ENCODE data around the gene LCOR.
A peak's percentile ranks its signal among the peaks of the same experiment; 100 is the strongest.

Gene LCOR

GRCh38 chr10:96890172-96890513 lies 58.0 kb downstream of the LCOR start:
- DNase-seq (ENCODE audit: low spot score): no peak

- no peak for DNase-seq (ENCODE audit: low spot score)
These were observed 58.5 kb downstream of the LCOR start for GRCh38 chr10:96890580-96890979.

GRCh38 chr10:96891840-96892239 lies 59.7 kb downstream of the LCOR start:
- DNase-seq (ENCODE audit: low spot score): no peak

- no peak for DNase-seq (ENCODE audit: low spot score)
These were observed 63.7 kb downstream of the LCOR start for GRCh38 chr10:96895662-96896424.

GRCh38 chr10:96896884-96897589 lies 64.9 kb downstream of the LCOR start:
- DNase-seq (ENCODE audit: low spot score): no peak

- DNase-seq (ENCODE audit: low spot score): no peak
These were observed 70.0 kb downstream of the LCOR start for GRCh38 chr10:96902117-96902516.

- DNase-seq (ENCODE audit: low spot score): no peak
These were observed 70.7 kb downstream of the LCOR start for GRCh38 chr10:96902731-96903358.

- no peak for DNase-seq (ENCODE audit: low spot score)
These were observed 72.5 kb downstream of the LCOR start for GRCh38 chr10:96904648-96905047.

GRCh38 chr10:96906864-96907263 lies 74.8 kb downstream of the LCOR start:
- no peak for DNase-seq (ENCODE audit: low spot score)

GRCh38 chr10:96910488-96911395 lies 78.6 kb downstream of the LCOR start:
- peak; percentile 26 for DNase-seq (ENCODE audit: low spot score)

- no peak for DNase-seq (ENCODE audit: low spot score)
These were observed 80.3 kb downstream of the LCOR start for GRCh38 chr10:96912405-96912804.

- no peak for DNase-seq (ENCODE audit: low spot score)
These were observed 81.8 kb downstream of the LCOR start for GRCh38 chr10:96913906-96914305.

GRCh38 chr10:96917628-96918027 lies 85.5 kb downstream of the LCOR start:
- DNase-seq (ENCODE audit: low spot score): no peak

GRCh38 chr10:96918214-96919002 lies 86.3 kb downstream of the LCOR start:
- no peak for DNase-seq (ENCODE audit: low spot score)

GRCh38 chr10:96919785-96920430 lies 87.8 kb downstream of the LCOR start:
- DNase-seq (ENCODE audit: low spot score): no peak

- DNase-seq (ENCODE audit: low spot score): no peak
These were observed 89.6 kb downstream of the LCOR start for GRCh38 chr10:96921655-96922054.

GRCh38 chr10:96922978-96923948 lies 91.2 kb downstream of the LCOR start:
- DNase-seq (ENCODE audit: low spot score): no peak

- DNase-seq (ENCODE audit: low spot score): no peak
These were observed 92.8 kb downstream of the LCOR start for GRCh38 chr10:96924861-96925260.

- DNase-seq (ENCODE audit: low spot score): no peak
These were observed 98.4 kb downstream of the LCOR start for GRCh38 chr10:96930469-96930868.

- no peak for DNase-seq (ENCODE audit: low spot score)
These were observed 103.0 kb downstream of the LCOR start for GRCh38 chr10:96935148-96935547.

Measured in AG08396 (cell line).